Brain microvascular endothelial cell (primary cell): ENCODE results near the gene INCENP.

ENCODE experiments used
- DNase-seq: peaks from one replicate; pipeline ENCODE4 v3.0.0-alpha.2; 2020
- H3K27ac ChIP-seq: fragments of 250-450 bp; sonication (Bioruptor Pico); 2 replicates; pipeline ENCODE4 v1.5.1; 2020; ENCODE audit warnings: mild to moderate bottlenecking, moderate library complexity
- H3K27me3 ChIP-seq: fragments of 250-450 bp; sonication (Bioruptor Pico); replicated peaks from 2 replicates; pipeline ENCODE4 v1.5.1; 2020; ENCODE audit warnings: mild to moderate bottlenecking
- H3K36me3 ChIP-seq: fragments of 250-450 bp; sonication (Bioruptor Pico); replicated peaks from 2 replicates; pipeline ENCODE4 v1.5.1; 2020; ENCODE audit warnings: mild to moderate bottlenecking
- H3K4me3 ChIP-seq: 2 replicates; pipeline ENCODE4 v1.5.1; 2011; ENCODE audit warnings: low read depth, mild to moderate bottlenecking, control low read depth, low read length, moderate library complexity
- in situ Hi-C: cut with HindIII; loops from 2 replicates; pipeline ENCODE4 v1.10.0; 2017; ENCODE audit warnings: low sequenced_read_pairs, low pct_ligation_motif_present
- TF ChIP-seq, protein P1 (sequence below): IDR thresholded peaks from 2 replicates; pipeline ENCODE4 v1.5.1; 2011; ENCODE audit warnings: low read depth, mild to moderate bottlenecking, moderate library complexity, low read length, control low read depth, inconsistent platforms; ENCODE audit errors: missing control alignments

Gene INCENP

DNA sequence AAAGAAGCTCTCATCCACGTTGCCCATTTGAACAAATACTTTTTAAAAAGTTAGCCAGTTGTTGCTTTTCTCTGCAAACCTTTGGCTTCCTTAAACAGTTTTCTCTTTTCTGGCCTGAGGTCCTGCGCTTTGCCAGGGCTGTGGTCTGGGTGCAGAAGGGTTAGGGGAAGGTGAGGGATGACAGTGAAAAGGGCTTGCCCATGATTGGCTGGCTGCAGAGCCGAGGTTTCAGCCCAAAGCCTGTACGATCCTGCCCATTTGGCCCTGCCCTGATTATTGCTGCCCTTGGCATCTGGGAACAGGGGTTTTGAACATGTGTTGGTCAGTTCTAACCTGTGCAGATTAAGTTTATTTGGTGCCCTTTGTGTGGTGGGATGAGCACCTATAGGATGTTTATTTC is 1.5 kb downstream of the INCENP start:
- in situ Hi-C loops = no loop called here
- no peaks in the 10 kb centered on the region for H3K27me3 ChIP-seq
- H3K36me3 ChIP-seq = peaks cover 12% of the 10 kb centered on the region
- peak overlapping the region; percentile 99 for H3K4me3 ChIP-seq
- no peak for DNase-seq
- no peak overlapping the region for H3K27ac ChIP-seq
- TF ChIP-seq, protein P1, sequence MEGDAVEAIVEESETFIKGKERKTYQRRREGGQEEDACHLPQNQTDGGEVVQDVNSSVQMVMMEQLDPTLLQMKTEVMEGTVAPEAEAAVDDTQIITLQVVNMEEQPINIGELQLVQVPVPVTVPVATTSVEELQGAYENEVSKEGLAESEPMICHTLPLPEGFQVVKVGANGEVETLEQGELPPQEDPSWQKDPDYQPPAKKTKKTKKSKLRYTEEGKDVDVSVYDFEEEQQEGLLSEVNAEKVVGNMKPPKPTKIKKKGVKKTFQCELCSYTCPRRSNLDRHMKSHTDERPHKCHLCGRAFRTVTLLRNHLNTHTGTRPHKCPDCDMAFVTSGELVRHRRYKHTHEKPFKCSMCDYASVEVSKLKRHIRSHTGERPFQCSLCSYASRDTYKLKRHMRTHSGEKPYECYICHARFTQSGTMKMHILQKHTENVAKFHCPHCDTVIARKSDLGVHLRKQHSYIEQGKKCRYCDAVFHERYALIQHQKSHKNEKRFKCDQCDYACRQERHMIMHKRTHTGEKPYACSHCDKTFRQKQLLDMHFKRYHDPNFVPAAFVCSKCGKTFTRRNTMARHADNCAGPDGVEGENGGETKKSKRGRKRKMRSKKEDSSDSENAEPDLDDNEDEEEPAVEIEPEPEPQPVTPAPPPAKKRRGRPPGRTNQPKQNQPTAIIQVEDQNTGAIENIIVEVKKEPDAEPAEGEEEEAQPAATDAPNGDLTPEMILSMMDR = no peak

DNA sequence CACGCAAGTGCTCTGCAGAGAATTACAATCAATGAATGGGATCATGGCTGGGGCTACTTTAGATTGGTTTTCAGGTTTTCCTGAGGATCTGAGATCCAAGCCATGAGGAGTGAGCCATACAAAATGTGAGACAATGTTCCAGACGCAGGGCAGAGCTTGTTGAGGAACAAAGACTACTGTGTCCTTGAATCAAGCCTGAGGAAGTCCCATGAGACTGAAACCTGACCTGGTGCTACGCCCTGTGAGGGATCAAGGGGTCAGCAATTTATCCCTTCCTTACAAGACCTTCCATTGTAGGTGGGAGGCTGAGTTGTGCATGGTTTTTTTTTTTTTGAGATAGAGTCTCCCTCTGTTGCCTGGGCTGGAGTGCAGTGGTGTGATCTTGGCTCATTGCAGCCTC is 2.1 kb downstream of the INCENP start:
- no peak for DNase-seq
- no peak overlapping the region for H3K27ac ChIP-seq
- peaks cover 17% of the 10 kb centered on the region for H3K36me3 ChIP-seq
- no peak overlapping the region for H3K4me3 ChIP-seq
- TF ChIP-seq, protein P1 = no peak
- in situ Hi-C loops = no loop called here
- no peaks in the 10 kb centered on the region for H3K27me3 ChIP-seq

DNA sequence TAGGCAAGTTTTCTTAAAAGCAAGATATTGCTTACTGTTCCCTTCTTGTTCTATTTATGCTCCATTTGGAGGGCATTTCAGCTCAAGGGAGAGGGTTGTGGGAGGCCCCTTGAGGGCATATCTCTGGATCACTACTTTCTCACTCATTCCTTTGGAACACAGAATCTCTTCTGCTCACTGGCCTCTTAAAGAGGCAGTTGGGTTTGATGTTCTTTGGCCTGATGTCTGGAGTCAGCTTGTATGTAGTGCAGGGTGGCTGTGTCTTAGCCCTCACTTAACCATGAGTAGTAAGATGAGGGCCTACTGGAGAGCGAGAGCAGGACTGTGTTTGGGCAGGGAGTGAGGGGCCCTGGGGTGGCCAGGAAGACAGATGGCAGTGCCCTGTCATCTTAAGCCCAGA is 3.6 kb downstream of the INCENP start:
- H3K4me3 ChIP-seq = no peak overlapping the region
- no peaks in the 10 kb centered on the region for H3K27me3 ChIP-seq
- DNase-seq = no peak
- in situ Hi-C loops = no loop called here
- TF ChIP-seq, protein P1 = no peak
- H3K36me3 ChIP-seq = peaks cover 17% of the 10 kb centered on the region
- H3K27ac ChIP-seq = no peak overlapping the region

DNA sequence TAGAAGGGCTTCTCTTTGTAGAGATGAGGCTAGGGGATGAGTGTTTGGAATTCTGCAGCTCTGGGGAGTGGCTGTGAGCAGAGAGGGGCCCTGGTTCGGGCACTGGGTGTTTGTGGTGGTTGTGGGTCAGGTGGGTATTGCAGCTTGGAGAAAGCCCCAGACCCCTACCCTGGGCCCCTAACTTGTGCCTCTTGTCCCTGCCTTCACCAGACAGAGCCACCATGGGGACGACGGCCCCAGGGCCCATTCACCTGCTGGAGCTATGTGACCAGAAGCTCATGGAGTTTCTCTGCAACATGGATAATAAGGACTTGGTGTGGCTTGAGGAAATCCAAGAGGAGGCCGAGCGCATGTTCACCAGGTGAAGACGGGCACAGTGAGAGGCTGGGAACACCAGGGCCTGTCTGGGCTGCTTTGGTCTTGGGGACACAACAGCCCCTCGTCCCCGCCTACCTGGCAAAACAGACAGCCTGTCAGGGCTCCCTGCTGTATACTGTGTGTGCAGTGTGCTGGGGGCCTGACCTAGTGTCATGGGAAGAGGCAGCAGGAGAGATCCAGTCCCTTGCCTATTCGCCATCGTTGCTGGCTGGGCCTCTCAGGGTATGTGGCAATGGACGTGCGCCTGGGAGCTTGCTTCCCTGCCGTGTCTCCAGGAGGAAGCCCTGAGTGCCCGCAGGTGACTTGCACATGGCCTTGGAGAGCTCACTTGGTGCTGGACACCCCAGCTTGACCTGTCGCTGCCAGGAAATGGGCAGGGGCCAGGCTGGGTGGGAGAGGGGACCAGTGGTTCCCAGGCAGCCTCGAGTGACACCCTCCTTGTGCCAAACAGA is 4.3 kb downstream of the INCENP start:
- in situ Hi-C loops = no loop called here
- no peaks in the 10 kb centered on the region for H3K27me3 ChIP-seq
- no peak overlapping the region for H3K4me3 ChIP-seq
- no peak overlapping the region for H3K27ac ChIP-seq
- DNase-seq = no peak
- TF ChIP-seq, protein P1 = no peak
- H3K36me3 ChIP-seq = peaks cover 17% of the 10 kb centered on the region

DNA sequence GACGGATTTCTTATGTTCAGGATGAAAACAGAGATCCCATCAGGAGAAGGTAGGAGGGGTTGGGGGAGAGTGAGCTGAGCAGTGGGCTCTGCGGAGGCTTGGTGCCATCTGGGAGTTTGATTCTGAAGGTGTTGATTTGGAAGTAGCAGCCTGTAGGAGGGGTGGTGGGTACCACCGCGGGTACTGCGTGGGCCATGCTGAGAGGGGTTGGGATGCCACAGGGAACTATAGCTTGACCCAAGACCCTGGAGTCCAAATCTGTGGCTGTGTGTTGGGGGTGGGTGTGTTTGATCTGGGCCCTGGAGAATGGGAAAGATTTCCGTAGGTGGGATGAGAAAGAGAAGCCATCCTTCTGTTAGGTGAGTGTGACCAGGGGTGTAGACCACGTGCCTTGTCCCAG is 5.0 kb downstream of the INCENP start:
- in situ Hi-C loops = no loop called here
- TF ChIP-seq, protein P1 = no peak
- Histone ChIP-seq H3K4me3 (no peak overlapping the region), H3K36me3 (peaks cover 17% of the 10 kb centered on the region), H3K27ac (no peak overlapping the region), H3K27me3 (no peaks in the 10 kb centered on the region)
- DNase-seq = no peak
